Measurements from ENCODE around the gene CCNDBP1.

GRCh38 chr15:43241100-43241499, 55.9 kb downstream of the CCNDBP1 start:
- no peak for TF ChIP-seq CTCF (conservative IDR thresholded peaks at IDR 0.05)
- TF ChIP-seq ZFX (IDR thresholded peaks at IDR 0.05), result no peak
